T follicular helper cell (primary cell): ENCODE measurements around the gene HIPK2.

Source experiments
- DNase-seq: peaks from one replicate; pipeline ENCODE4 v3.0.0-alpha.2; 2020; ENCODE audit warnings: low read depth

The HIPK2 gene

GRCh38 chr7:139783647-139784385, 6.0 kb upstream of the HIPK2 start:
- DNase-seq: no peak

- no peak for DNase-seq
Measured at GRCh38 chr7:139782932-139783331, 5.1 kb upstream of the HIPK2 start.

DNA sequence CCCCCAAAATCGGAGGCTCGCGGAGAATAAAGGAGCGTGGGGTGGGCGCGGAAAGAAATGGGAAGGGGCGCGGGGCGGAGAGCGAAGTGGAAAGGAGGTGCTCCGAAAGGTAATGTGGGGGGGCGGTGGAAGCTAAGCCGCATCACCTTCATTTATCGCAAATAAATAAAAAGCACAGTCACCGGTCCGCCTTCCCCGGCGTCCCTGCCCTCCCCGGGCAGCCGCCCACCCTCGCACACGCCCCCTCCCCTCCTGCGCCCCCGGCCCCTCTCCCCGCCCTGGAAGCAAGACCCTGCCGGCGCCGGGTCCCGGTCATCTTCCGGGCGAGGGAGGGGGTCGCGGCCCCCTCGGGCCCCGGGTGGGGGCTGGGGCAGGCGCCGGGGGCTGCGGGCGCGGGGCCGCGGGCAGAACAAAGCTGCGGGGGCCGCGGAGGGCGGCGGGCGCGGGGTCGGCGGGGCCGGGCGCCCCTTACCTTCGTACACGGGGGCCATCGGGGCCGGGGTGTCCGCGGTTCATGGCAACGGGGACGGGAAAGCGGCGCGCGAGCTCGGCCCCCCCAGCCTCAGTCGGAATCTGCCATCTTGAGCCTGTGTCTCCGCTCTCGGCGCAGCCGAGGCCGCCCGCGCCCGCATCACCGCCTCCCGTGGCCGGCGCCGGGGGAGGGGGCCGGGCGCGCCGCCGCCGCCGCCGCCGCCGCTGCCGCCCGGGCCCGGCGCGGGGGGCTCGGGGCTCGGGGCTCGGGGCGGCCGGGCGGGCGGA, 486 bp downstream of the HIPK2 start:
- DNase-seq: peak; percentile 32

- no peak for DNase-seq
Measured at GRCh38 chr7:139776486-139777132, 1.2 kb downstream of the HIPK2 start.

DNA sequence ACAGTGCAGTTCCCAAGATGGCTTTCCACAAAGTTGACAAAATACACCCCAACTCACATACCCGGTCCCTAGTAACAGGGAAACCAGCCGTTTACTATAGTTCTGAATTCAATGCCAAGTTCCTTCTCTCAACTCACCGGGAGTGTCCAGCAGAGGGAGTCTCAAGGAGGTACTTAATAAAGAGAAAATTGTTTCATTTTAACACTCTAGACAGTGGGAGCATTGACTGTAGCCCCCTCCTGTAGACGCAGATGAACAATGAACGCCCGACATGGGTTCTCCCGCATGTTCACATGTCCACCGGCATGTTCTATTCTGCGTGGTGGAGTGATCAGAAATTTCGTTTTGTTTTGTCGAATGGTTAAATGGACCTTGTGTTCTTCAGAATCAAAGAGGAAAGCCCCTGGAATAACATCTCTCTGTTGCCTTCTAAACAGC, 1.9 kb downstream of the HIPK2 start:
- DNase-seq: peak; percentile 32

- no peak for DNase-seq
Measured at GRCh38 chr7:139774376-139774775, 3.4 kb downstream of the HIPK2 start.

DNA sequence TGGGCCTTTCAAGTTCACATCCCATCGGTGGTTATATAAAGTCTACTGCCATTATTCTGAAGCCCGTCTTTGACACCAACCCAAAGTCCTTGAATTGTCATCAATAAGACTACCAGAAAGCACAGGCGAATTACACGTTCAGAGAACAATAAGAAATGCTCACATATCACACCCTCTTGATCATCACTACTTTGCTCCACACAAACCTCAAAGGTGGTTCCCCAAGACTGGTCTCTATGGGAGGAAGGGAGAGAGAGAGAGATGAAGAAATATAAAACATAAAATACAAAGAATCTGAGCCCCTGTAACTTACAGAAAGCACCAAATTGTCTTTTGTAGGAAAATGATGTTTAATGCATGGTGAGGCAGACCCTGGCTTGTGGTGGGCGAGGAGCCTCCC, 4.4 kb downstream of the HIPK2 start:
- DNase-seq: no peak

DNA sequence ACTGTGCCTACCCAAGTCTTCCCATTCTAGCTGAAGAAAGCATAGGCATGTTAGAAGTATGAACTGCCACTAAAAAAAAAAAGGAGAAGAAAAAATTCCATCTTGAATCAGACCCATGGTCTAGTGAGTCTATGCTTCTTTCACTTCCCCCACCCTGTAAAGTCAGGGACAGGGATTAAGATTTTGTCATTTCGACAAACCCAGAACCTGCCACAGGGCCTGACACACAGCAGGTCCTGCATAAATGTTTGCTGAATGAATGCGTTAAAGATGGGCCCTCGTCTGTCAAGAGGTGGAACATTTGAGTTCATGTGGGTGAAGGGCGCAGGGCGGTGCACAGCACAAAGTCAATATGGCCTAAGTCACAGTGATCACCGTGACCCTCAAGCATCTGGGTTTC, 4.9 kb downstream of the HIPK2 start:
- no peak for DNase-seq

GRCh38 chr7:139772115-139772514, 5.7 kb downstream of the HIPK2 start:
- DNase-seq: no peak

DNA sequence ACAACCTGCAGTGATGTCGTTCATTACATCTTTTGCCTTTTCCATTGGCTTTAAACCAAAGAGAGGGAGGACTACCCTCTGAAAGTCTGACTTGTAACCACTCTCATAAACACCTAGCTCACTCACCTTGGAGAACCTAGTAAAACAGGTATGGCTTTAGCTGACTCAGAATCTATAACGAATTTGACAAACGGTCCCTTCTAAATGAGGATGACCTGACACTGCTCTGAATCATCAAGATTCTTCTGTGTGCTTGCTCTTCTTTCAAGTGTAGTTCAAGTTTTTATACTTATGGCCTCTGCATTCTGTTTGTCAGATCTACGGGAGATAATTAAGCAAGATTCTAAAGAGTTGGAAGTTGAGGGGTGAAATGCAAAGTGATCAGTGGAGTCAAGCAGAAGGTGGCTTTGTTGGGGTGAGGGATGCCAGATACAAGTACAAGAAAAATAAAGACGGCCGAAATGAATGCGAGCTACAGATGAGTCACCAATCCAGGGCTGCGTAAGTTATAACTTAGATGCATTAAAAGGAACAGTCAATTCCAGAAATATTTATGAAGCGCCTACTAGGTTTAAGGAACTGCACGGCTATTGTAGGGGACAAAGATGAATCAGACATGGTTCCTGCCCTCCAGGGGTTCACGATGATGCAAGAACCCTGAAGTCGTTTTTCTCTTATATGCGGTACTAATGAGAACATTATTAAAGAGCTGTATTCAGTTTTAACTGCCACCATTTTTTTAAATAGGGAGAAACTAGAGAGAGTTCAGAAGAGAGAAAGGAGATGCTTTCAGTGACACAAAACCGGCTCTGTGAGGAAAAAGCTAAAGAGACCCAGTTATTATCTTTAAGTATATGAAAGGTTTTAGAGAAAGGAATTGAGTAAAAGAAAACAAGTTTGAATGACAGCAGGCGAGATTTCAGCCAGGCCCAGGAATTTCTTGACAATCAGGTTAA, 6.5 kb downstream of the HIPK2 start:
- no peak for DNase-seq

DNA sequence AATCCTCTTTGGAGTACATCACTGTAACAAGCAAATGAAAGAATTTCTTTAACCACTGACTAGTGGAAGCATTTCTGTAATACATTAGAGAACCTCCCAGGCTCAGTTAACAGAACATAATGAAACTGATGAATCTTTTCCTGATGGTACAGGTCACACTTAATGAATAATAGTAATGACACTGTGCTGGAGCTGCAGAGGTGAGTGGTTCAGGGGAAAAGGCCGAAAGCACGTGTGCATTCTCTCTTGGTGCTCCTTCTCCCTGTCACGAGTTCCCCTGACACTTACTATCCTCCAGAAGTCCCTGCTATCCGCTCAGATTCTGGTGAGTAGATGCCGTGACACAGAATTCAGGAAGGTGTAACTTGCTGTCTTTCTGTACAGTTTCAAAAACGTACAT, 8.0 kb downstream of the HIPK2 start:
- no peak for DNase-seq

- no peak for DNase-seq
Measured at GRCh38 chr7:139769066-139769465, 8.7 kb downstream of the HIPK2 start.

GRCh38 chr7:139768249-139768824, 9.5 kb downstream of the HIPK2 start:
- DNase-seq: no peak

DNA sequence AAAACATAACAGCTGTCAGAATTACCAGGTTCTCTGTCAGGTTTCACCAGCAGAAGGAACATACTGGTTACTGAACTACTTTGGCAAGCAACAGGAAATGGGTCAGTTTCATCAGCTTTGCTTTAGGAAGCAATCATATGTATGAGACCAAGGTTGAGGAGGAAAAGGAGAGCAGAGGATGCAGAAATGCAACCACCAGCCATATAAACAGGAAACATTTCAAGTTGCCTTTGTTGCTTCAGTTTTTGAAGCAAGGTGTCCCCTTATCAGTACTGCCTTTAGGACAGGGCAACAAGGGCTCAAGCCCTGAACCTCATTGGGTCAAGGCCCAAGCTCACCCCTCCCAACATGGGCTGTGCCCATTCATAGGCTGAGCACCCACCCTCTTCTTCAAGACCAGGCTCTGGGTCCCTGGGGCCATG, 10.2 kb downstream of the HIPK2 start:
- DNase-seq: no peak

DNA sequence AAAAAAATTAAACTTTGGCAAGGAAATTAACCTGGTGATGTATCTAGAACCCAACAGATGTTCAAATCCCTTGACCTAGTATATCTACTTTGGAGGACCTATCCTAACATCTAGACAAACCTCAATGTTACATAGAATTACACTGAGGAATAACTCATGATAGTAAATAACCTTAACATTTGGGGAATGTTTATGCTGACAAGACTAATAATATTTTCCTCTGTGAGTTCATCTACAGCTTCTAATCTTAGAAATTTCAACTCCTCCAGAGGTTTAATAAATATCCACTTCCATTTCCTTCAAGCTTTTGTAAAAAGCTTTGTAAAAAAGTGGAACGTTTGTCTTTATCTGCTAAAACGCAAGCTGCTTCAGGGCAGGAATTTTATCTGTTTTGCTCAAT, 12.7 kb downstream of the HIPK2 start:
- DNase-seq: no peak

- no peak for DNase-seq
Measured at GRCh38 chr7:139763330-139763729, 14.5 kb downstream of the HIPK2 start.

GRCh38 chr7:139762886-139763285, 14.9 kb downstream of the HIPK2 start:
- no peak for DNase-seq

DNA sequence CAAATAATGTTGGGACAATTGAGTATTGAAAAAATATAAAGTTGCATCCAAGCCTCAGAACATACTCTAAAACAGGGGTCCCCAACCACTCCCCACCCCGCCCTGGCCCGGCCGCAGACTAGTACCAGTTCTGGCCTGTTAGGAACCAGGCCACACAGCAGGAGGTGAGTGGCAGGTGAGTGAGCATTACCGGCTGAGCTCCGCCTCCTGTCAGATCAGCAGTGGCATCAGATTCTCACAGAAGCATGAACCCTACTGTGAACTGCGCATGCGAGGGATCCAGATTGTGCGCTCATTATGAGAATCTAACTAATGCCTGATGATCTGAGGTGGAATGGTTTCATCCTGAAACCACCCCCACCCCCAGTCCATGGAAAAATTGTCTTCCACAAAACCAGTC, 19.4 kb downstream of the HIPK2 start:
- DNase-seq: no peak

GRCh38 chr7:139757968-139758367, 19.8 kb downstream of the HIPK2 start:
- DNase-seq: no peak

GRCh38 chr7:139753693-139754111, 24.1 kb downstream of the HIPK2 start:
- DNase-seq: no peak

DNA sequence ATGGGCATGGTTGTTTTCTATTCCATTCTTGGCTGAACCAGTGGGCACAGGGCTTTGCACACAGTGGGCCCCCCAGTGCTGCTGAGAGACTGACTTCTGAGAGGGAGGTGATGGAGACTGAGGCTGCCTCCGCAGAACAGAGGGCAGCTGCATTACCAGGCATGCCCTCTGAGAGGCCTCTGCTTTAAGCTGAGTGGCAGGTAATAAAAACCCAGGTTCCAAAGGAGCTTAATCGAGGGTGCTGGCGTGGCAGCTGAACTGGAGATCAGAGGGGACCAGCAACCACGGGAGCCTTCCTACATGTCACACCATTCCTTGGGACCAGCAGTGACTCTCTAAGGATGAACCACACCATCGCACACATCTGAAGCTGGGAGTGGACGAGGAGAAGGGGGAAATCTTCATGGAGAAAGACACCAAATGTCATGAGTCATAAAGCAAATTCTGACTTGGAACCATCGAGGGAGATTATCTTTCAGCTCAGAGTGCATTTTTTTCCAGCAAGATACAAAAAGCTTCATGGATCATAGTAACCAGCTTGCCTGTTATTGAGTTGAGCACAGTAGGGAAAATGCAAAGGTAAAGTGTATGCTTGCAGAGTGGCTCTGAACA, 24.6 kb downstream of the HIPK2 start:
- no peak for DNase-seq
